ENCODE measurements around the gene KCTD15. TPM values are rescaled to one million over a fixed set of nuclear protein-coding genes. Genes with fewer than 3 reads are reported as not detected.
A peak's percentile ranks its signal among the peaks of the same experiment; 100 is the strongest.

The KCTD15 gene
- total RNA-seq, 1 donor from 2014 or later = 9.9 TPM

DNA sequence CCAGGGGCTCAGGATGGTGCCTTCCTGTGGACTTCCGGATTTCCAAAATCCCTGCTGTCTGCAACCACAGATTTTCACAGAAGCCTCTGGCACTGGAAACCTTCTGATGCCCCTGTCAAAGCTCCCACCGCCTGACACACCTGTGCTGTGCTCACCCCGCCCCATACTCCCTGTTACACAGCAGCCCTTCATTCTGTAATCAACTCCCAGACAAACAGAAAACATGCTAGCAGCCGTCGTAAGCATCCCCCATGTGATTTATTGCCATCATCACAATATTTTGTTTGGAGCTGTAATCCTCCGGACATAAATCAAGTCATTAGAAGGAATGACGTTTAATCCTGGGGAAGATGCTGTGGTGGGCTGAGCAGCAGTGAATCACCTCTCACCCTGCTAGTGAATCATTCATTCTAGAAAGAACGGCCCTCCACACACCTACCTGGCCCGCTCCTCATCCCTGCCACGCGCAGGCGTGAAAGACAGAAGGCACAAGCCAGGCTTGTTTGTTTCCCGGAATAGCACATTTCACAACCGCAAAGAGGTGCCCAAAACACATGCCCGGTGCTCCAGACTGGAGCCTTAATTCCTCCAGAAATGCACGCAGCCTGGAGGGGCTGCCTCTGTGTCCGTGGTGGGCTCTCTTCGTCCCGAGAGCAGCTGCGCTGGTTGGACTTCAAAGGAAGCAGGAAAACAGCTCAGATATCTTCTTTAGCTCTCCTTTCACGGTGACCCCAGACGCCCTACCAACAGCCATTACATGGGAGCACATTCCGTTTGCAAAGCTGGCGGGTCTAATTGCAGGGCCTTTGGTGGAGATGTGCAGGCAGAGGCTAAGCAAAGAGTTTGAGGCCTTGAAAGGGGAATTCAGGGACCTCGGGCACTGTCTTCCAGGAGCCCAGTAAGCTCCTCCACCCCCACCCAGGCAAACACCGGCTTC, 41.3 kb upstream of the KCTD15 start:
- H3K36me3 ChIP-seq = no peaks in the 10 kb centered on the region
- H3K4me3 ChIP-seq = no peak overlapping the region
- peaks cover 53% of the 10 kb centered on the region for H3K27me3 ChIP-seq (ENCODE audit: low read depth)
- no peaks in the 10 kb centered on the region for H3K9me3 ChIP-seq (replicated peaks)
- TF ChIP-seq, protein P1, sequence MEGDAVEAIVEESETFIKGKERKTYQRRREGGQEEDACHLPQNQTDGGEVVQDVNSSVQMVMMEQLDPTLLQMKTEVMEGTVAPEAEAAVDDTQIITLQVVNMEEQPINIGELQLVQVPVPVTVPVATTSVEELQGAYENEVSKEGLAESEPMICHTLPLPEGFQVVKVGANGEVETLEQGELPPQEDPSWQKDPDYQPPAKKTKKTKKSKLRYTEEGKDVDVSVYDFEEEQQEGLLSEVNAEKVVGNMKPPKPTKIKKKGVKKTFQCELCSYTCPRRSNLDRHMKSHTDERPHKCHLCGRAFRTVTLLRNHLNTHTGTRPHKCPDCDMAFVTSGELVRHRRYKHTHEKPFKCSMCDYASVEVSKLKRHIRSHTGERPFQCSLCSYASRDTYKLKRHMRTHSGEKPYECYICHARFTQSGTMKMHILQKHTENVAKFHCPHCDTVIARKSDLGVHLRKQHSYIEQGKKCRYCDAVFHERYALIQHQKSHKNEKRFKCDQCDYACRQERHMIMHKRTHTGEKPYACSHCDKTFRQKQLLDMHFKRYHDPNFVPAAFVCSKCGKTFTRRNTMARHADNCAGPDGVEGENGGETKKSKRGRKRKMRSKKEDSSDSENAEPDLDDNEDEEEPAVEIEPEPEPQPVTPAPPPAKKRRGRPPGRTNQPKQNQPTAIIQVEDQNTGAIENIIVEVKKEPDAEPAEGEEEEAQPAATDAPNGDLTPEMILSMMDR (IDR thresholded peaks at IDR 0.05; ENCODE audit: borderline replicate concordance) = no peak
- no peak overlapping the region for H3K27ac ChIP-seq (replicated peaks)
- peaks cover 7% of the 10 kb centered on the region for H3K4me1 ChIP-seq
- intact Hi-C loops (cut with micrococcal nuclease) = no loop called here
- DNase-seq = no peak

DNA sequence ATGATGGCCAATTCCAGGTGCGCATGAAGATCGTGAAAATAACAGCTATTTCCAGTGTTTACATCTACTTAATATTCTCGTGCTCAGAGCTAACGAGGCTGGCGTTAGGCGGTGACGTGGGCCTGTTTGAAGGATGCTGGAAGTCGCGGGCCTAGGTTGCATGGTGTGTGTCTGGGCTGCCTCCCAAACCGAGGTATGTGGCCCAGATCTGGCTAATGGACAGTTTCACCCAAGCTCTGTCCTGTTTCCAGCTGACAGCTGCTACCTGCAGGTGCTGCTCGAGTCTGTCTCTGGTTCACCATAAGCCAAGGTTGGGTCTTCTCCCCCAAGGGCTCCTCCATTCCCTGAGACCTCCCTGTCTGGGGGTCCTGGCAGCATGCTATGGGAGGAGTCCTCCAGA, 40.5 kb upstream of the KCTD15 start:
- TF ChIP-seq, protein P1 (IDR thresholded peaks at IDR 0.05; ENCODE audit: borderline replicate concordance) = no peak
- H3K4me3 ChIP-seq = no peak overlapping the region
- peaks cover 45% of the 10 kb centered on the region for H3K27me3 ChIP-seq (ENCODE audit: low read depth)
- DNase-seq = no peak
- H3K4me1 ChIP-seq = peaks cover 7% of the 10 kb centered on the region
- intact Hi-C loops (cut with micrococcal nuclease) = no loop called here
- no peaks in the 10 kb centered on the region for H3K9me3 ChIP-seq (replicated peaks)
- H3K36me3 ChIP-seq = no peaks in the 10 kb centered on the region
- H3K27ac ChIP-seq (replicated peaks) = no peak overlapping the region

DNA sequence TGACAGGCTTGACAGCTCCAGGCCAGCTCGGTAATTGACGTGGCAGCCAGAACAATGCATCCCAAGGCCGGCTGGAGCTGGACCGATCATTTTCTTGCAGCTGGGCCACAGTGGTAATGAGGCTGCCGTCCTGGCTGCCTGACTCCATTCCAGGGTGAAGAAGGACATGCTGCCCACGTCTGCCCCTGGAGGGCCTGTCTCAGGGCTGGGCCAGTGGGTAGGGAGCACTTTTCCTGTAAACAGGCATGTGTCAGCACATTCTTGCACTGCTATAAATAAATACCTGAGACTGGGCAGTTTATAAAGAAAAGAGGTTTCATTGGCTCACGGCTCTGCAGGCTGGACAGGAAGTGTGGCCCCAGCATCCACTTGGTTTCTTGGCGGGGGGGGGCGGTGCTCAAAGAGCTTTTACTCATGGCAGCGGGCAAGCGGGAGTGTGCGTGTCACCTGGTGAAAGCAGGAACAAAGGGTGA, 38.1 kb upstream of the KCTD15 start:
- DNase-seq = no peak
- H3K4me1 ChIP-seq = peaks cover 7% of the 10 kb centered on the region
- intact Hi-C loops (cut with micrococcal nuclease) = no loop called here
- H3K9me3 ChIP-seq (replicated peaks) = no peaks in the 10 kb centered on the region
- H3K27ac ChIP-seq (replicated peaks) = no peak overlapping the region
- no peak overlapping the region for H3K4me3 ChIP-seq
- TF ChIP-seq, protein P1 (IDR thresholded peaks at IDR 0.05; ENCODE audit: borderline replicate concordance) = no peak
- peaks cover 34% of the 10 kb centered on the region for H3K27me3 ChIP-seq (ENCODE audit: low read depth)
- H3K36me3 ChIP-seq = no peaks in the 10 kb centered on the region

DNA sequence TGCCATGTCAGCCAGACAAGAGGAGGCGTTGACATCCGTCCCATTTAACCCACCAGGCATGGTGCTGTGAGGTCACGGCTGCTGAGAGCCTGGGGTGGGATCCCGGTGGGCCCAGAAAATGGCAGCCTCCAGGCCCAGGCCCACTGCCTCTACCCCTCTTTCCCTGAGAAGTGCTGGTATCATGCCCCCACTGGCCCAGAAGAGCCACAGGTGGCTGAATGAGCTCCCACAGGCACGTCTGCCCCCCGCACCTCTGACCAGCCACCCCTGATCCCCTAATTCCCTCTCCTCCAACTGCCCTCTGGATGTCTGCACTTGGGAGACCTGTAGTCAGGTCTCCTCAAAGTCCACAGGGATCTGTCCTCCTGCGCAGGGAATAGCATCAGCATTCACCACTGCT, 37.3 kb upstream of the KCTD15 start:
- intact Hi-C loops (cut with micrococcal nuclease) = no loop called here
- TF ChIP-seq, protein P1 (IDR thresholded peaks at IDR 0.05; ENCODE audit: borderline replicate concordance) = no peak
- Histone ChIP-seq H3K36me3 (no peaks in the 10 kb centered on the region), H3K27me3 (ENCODE audit: low read depth) (peaks cover 30% of the 10 kb centered on the region), H3K9me3 (replicated peaks) (no peaks in the 10 kb centered on the region), H3K27ac (replicated peaks) (no peak overlapping the region), H3K4me1 (peaks cover 7% of the 10 kb centered on the region), H3K4me3 (no peak overlapping the region)
- no peak for DNase-seq

DNA sequence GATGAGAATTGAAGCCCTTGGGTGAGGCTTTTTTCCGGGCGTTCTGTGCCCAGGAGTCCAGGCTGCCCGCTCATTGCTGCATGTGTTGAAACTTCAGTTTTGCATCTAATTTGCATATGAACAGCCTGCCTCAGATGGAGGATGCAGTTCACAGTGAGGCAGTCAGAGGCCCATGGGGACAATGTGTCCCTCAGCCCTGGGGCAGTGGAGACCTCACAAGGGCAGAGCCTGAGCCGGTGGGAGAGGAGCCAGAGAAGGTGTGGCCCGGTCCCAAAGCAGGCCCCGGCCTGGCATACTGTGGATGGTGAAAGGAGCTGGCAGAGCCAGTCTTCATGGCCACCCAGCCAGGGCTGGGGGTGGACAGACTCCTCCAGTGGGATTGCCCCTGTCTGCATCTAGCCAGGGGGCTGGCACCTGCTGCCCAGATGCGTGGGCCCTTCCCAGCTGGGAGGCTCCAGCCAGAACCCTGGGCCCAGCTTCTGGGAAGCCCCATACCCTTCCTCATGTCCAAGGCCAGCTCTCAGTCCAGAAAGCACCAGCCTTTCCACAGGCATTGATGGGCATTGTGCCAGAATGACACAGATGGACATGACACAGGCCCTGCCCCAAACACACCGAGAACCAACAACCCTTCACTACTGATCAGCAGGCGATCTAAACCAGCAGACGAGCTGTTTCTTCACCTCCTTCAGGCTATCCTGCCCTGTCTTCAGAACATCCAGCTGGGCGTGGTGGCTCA, 32.9 kb upstream of the KCTD15 start:
- intact Hi-C loops (cut with micrococcal nuclease) = no loop called here
- Histone ChIP-seq H3K36me3 (no peaks in the 10 kb centered on the region), H3K27ac (replicated peaks) (no peak overlapping the region), H3K27me3 (ENCODE audit: low read depth) (peaks cover 34% of the 10 kb centered on the region), H3K9me3 (replicated peaks) (no peaks in the 10 kb centered on the region), H3K4me3 (no peak overlapping the region), H3K4me1 (no peaks in the 10 kb centered on the region)
- DNase-seq = peak; percentile 33
- TF ChIP-seq, protein P1 (IDR thresholded peaks at IDR 0.05; ENCODE audit: borderline replicate concordance) = no peak

Measured in left ventricle myocardium inferior (tissue), 1 donor.